Measurements from ENCODE around the gene ENTR1. TPM values are rescaled to one million over a fixed set of nuclear protein-coding genes. Genes with fewer than 3 reads are reported as not detected.

ENTR1 gene
- total and polyA plus RNA-seq, 4 donors = 25.5 to 48.4 (median 37.7) TPM

DNA sequence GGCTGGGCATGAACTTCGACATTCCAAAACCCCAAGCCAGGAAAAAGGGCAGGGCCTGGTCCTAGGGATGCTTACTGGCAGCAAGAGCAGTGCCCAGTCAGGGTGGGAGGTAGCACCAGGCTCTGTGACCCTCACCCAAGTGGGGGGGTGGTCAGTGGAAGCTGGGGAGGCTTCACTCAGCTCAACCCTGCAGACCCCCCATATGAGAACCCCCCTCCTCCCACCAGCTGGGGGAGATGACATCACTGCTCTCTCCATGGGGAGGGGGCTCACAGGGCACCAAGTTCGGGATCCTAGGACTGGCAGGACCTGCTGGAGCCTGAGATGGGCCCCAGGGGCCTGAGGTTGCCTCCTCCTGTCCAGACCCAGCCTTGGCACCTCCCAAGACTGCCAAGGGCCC lies 51.5 kb downstream of the ENTR1 start:
- Histone ChIP-seq H3K9ac (ENCODE audit: insufficient read depth in 1 of 2, low read length in 2 of 2) (no peak overlapping the region), H3K9me3 (ENCODE audit: control insufficient read depth in 4 of 4, insufficient read depth in 3 of 4, low read length in 3 of 4) (no peaks in the 10 kb centered on the region), H3K36me3 (ENCODE audit: control insufficient read depth in 4 of 4, insufficient read depth in 4 of 4, low read length in 4 of 4) (peaks cover 0 to 25% (median 2%) of the 10 kb centered on the region in 4 donors), H3K4me3 (no peak overlapping the region), H3K4me1 (ENCODE audit: control insufficient read depth in 5 of 5, insufficient read depth in 5 of 5, low read length in 5 of 5) (peaks cover 0 to 26% (median 11%) of the 10 kb centered on the region in 5 donors), H3K27ac (ENCODE audit: low read depth in 1 of 2, low read length in 1 of 2) (no peak overlapping the region), H3K27me3 (ENCODE audit: control insufficient read depth in 3 of 3, insufficient read depth in 3 of 3, low read length in 2 of 3) (no peaks in the 10 kb centered on the region)
- ATAC-seq (ENCODE audit: insufficient read depth, low FRiP score) (no peak), DNase-seq (no peak)
- TF ChIP-seq, protein P1, sequence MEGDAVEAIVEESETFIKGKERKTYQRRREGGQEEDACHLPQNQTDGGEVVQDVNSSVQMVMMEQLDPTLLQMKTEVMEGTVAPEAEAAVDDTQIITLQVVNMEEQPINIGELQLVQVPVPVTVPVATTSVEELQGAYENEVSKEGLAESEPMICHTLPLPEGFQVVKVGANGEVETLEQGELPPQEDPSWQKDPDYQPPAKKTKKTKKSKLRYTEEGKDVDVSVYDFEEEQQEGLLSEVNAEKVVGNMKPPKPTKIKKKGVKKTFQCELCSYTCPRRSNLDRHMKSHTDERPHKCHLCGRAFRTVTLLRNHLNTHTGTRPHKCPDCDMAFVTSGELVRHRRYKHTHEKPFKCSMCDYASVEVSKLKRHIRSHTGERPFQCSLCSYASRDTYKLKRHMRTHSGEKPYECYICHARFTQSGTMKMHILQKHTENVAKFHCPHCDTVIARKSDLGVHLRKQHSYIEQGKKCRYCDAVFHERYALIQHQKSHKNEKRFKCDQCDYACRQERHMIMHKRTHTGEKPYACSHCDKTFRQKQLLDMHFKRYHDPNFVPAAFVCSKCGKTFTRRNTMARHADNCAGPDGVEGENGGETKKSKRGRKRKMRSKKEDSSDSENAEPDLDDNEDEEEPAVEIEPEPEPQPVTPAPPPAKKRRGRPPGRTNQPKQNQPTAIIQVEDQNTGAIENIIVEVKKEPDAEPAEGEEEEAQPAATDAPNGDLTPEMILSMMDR (IDR thresholded peaks at IDR 0.05; ENCODE audit: control extremely low read depth, extremely low read depth) = no peak
- 75 to 80% methylated on average over 1 to 2 of the region's 2 CpGs for WGBS, 2 donors

DNA sequence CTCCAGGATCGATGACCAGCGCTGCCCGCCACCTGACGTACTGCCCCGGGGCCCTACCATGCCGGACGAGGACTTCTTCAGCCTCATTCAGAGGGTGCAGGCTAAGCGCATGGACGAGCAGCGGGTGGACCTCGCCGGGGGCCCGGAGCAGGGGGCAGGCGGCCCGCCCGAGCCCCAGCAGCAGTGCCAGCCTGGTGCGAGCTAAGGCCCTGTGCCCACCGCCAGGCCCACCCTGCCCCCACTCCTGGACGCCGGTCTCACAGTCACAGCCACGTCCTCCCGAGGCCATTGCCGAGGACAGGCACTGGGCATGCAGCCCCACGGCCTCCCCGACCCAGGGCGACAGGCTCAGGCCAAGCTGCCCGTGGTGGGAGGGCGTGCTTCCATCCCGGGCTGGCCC lies 52.4 kb downstream of the ENTR1 start:
- 88 to 92% methylated on average over 29 of the region's 29 CpGs for WGBS, 2 donors
- no peak overlapping the region for H3K9ac ChIP-seq (ENCODE audit: insufficient read depth in 1 of 2, low read length in 2 of 2)
- DNase-seq (no peak), ATAC-seq (ENCODE audit: insufficient read depth, low FRiP score) (no peak)
- peaks cover 0 to 25% (median 2%) of the 10 kb centered on the region in 4 donors for H3K36me3 ChIP-seq (ENCODE audit: control insufficient read depth in 4 of 4, insufficient read depth in 4 of 4, low read length in 4 of 4)
- no peak overlapping the region for H3K4me3 ChIP-seq
- no peaks in the 10 kb centered on the region for H3K27me3 ChIP-seq (ENCODE audit: control insufficient read depth in 3 of 3, insufficient read depth in 3 of 3, low read length in 2 of 3)
- no peak overlapping the region for H3K27ac ChIP-seq (ENCODE audit: low read depth in 1 of 2, low read length in 1 of 2)
- TF ChIP-seq, protein P1 (IDR thresholded peaks at IDR 0.05; ENCODE audit: control extremely low read depth, extremely low read depth) = no peak
- H3K9me3 ChIP-seq (ENCODE audit: control insufficient read depth in 4 of 4, insufficient read depth in 3 of 4, low read length in 3 of 4) = no peaks in the 10 kb centered on the region
- peaks cover 0 to 30% (median 9%) of the 10 kb centered on the region in 5 donors for H3K4me1 ChIP-seq (ENCODE audit: control insufficient read depth in 5 of 5, insufficient read depth in 5 of 5, low read length in 5 of 5)

DNA sequence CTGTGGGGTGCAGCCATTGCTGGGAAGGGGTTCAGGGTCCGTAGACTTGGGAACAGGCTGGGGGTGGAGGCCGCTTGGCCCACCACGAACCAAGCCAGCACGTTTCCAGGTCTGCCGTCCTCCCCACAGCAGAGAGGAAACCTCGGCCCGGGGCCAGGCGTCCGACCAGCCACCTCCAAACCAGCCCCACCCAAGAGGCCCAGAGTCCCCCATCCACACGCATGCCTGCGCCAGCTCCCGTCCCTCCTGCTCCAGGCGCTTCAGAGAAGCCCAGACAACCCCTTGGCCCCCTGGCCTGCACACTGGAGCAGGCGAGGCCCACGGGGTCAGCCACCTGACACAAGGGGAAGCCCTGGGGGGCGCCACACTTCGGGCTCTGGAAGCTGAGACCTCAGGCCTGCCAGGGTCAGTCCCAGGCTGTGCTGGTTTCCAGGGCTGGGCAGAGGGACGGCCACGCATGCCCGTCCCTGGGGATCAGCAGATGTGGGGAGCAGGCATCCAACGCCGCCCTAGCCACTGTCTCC lies 53.1 kb downstream of the ENTR1 start:
- no peak for DNase-seq
- no peaks in the 10 kb centered on the region for H3K27me3 ChIP-seq (ENCODE audit: control insufficient read depth in 3 of 3, insufficient read depth in 3 of 3, low read length in 2 of 3)

More for the DNA sequence above, 53.1 kb downstream of the ENTR1 start:
- no peak overlapping the region for H3K27ac ChIP-seq (ENCODE audit: low read depth in 1 of 2, low read length in 1 of 2)
- no peaks in the 10 kb centered on the region for H3K9me3 ChIP-seq (ENCODE audit: control insufficient read depth in 4 of 4, insufficient read depth in 3 of 4, low read length in 3 of 4)
- 85 to 86% methylated on average over 22 of the region's 22 CpGs for WGBS, 2 donors
- H3K4me3 ChIP-seq = no peak overlapping the region
- H3K4me1 ChIP-seq (ENCODE audit: control insufficient read depth in 5 of 5, insufficient read depth in 5 of 5, low read length in 5 of 5) = peaks cover 0 to 29% (median 6%) of the 10 kb centered on the region in 5 donors
- peaks cover 0 to 27% (median 2%) of the 10 kb centered on the region in 4 donors for H3K36me3 ChIP-seq (ENCODE audit: control insufficient read depth in 4 of 4, insufficient read depth in 4 of 4, low read length in 4 of 4)
- TF ChIP-seq, protein P1 (IDR thresholded peaks at IDR 0.05; ENCODE audit: control extremely low read depth, extremely low read depth) = no peak
- H3K9ac ChIP-seq (ENCODE audit: insufficient read depth in 1 of 2, low read length in 2 of 2) = no peak overlapping the region
- no peak for ATAC-seq (ENCODE audit: insufficient read depth, low FRiP score)

Data from lung (tissue), 12 donors.